Measurements from ENCODE around the gene MPHOSPH10.
A peak's percentile ranks its signal among the peaks of the same experiment; 100 is the strongest.
"Not testable (repeated sequence)": the region's sequence is repeated elsewhere in the genome, so short reads cannot be mapped to it uniquely, and the experiment has no call there.

Gene MPHOSPH10

DNA sequence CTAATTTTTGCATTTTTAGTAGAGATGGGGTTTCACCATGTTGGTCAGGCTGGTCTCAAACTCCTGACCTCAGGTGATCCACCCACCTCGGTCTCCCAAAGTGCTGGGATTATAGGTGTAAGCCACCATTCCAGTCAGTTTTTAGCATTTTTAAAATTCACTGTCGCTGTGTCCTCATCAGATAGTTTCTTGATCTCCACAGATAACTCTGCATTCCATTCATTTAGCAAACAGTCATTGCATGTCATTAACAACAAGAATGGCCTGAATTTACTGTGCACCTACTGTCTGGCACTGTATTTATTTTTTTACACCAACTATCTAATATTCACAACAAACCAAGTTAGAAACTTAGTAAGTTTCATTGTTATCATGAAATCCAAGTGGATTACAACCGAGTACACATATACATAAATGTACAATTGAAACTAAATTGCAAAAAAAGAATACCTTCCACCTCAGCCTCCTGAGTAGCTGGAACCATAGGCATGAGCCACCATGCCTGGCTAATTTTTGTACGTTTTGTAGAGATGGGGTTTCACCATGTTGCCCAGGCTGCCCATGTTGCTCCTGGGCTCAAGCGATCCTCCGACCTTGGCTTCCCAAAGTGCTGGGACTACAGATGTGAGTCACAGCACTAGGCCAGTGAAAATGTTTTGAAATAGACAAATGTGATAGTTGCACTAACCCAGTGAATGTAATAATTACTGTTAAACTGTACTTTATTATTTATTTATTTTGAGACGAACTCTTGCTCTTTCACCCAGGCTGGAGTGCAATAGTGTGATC, 4.7 kb upstream of the MPHOSPH10 start:
- DNase-seq (ENCODE audit: low read depth), result no peak

DNA sequence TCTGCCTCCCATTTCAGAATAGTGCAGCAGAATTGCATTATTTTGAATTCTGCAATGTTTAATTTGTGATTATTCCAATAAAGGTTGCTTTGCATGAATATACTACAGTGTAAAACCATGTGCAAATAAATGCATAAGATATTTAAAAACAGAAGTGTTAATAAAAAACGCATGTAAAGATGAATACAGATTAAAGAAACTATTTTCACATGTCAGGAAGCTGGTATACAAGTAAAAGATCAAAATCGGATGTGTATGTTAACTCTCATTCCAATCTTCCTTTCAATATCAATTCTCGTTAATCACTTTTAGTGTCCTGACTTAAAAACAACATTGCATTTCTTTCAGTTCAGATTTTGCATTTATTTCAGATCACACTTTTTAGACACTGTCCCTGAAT, 3.5 kb upstream of the MPHOSPH10 start:
- no peak for DNase-seq (ENCODE audit: low read depth)

DNA sequence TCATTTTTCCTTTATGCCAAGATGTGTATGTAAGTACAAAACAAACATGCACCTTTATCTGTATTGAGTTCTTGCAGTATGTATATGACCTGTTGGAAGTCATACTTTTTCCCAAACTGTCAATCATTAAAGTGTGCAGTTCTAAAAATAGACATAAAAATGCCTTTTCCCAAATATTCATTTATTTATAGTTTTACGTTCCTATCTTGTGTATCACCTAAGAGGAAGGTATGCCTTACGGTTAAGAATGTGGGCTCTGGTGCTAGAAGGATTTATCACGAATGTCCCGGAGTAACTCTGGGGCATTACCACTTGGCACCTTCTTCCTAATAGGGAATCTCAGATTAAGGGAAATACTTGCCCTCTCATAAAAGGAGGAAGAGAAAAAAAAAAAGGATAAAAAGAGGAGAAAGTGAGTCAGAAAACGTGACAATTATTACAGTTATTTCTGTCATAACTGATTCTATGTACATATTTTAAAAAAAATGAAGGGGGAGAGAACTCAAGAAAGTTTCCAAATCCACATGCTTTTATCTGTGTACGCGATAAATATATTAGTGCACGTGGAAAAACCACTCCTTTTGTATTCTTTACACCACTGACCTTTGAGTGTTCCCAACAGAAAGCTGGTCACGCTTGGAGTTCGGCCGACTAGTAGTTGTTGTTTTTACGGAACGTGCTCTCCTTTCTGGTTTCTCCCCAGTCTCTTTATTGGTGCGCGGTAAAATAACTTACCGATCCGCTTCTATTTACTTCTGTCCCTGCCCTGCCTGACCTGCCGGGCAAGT, 1.1 kb upstream of the MPHOSPH10 start:
- DNase-seq (ENCODE audit: low read depth), result no peak

DNA sequence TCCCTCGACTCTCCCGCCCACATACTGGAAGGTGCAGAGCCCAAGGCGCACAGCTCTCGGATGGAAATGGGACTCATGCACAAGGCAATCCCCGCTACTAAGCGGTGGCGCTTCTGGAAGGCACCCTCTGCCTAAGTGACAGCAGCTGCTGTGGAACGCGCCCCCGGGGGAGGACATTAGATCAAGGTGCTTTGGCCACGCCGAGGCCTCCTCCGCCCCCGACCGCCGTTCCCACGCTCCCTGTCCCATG, 607 bp upstream of the MPHOSPH10 start:
- DNase-seq (ENCODE audit: low read depth), result peak; percentile 17

DNA sequence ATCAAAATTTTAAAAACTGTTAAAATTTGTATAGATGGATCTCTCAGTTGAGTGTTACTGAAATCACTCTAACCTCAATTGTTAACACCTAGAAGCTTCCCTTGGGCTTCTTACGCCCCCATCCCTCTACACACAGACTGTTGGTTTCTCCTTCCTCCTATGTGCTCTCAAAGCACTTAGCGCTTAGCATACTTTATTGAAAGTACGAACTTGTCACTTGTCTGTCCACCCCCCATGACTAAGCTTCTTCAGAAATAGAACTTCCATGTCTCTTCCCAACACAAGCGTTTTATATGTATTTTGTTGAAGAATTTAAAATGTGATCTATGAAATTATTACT, 441 bp downstream of the MPHOSPH10 start:
- no peak for DNase-seq (ENCODE audit: low read depth)

DNA sequence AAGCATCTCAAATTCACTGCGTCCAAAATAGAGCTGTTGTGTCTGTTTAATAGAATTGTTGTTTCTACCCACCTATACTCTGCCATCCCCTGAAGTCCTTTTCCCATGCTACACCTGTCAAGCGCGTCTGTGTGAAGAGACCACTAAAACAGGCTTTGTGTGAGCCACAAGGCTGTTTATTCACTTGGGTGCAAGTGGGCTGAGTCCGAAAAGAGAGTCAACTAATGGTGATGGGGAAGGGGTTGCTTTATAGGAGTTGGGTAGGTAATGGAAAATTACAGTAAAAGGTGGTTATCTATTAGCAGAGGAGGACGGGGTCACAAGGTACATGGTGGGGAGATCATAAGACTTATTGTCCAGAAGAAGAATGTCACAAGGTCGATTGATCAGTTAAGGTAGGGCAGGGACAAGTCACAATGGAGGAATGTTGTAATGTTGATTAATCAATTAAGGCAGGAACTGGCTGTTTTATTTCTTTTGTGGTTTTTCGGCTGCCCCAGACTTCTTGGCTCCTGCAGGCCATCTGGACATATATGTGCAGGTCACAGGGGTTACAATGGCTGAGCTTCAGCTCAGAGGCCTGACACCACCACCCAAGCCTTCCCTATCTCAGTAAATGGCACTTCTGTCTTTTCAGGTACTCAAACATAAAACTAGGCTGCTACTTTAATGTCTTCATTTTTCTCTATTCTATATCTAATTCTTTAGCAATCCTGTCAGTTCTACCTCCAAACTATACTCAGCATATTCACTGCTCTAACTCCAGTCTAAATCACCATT, 1.1 kb downstream of the MPHOSPH10 start:
- not testable (repeated sequence) for DNase-seq (ENCODE audit: low read depth)

DNA sequence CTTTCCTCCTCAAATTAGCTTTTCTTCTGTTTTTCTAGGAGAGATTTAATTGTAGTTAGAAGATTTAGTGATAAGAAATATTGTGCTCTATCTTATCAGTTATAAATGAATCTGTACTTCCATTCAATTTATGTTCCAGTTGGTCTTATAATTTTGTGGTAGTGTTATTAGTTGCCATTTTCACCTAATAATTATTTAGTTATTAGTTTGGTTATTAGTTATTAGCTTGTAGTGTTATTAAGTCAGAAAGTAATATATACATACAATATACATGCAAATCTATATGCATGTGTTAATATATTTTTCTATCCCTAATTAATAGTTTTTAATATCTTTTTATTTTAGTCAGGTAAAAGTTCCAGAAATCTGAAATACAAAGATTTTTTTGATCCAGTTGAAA, 3.2 kb downstream of the MPHOSPH10 start:
- DNase-seq (ENCODE audit: low read depth), result no peak

DNA sequence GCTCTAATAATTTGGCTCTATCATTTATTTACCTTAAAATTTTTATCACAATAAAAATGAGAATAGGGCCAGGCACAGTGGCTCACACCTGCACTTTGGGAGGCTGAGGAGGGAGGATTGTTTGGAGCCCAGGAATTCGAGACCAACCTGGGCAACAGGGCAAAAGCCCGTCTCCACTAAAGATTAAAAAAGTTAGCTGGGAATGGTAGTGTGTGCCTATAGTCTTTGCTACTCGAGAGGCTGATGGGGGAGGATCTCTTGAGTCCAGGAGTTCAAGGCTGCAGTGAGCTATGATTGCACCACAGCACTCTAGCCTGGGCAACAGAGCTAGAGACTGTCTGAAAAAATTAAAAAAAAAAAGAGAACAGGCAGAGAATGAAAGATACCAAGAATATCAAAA, 5.7 kb downstream of the MPHOSPH10 start:
- no peak for DNase-seq (ENCODE audit: low read depth)

DNA sequence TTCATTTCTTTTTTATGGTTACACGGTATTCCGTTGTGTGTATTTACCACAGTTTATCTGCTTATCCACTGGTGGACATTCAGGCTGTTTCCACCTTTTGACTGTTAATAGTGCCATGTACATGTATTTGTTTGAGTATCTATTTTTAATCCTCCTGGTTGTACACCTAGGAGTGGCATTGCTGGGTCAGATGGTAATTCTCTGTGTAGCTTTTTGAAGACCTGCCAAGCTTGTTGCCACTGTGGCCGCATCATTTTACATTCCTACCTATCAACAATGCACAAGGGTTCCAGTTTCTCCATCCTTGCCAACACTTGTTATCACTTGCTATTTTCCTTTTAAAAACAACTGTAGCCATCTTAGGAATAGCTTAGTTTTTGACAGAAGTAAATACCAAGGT, 13.3 kb downstream of the MPHOSPH10 start:
- no peak for DNase-seq (ENCODE audit: low read depth)

DNA sequence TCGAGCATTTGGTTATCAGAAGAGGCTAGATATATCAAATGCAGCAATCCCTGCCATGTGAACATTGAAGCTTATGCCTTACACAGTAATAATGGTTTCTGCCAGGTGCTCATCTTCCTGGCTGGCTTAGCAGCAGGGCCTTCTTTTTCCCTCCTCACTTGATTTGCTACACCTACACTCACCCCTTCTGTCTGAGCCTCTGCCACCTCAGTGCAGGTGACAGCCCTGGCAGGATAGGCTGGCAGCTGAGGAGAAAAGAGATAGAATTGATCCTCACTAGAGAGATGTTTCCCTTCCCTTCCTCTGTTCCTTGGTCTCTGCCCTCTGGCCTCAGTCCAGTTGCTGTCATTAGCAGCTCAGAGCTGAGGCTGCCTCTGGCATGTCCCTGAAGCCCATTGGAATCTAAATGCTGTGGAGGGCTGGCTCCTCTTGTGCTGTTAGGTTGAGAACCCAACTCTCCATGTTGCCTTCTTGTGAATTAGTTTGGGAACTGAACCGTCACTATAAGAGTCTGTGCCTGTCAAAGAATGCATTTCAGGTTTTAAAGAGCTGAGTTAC, 18.2 kb downstream of the MPHOSPH10 start:
- DNase-seq (ENCODE audit: low read depth), result no peak

DNA sequence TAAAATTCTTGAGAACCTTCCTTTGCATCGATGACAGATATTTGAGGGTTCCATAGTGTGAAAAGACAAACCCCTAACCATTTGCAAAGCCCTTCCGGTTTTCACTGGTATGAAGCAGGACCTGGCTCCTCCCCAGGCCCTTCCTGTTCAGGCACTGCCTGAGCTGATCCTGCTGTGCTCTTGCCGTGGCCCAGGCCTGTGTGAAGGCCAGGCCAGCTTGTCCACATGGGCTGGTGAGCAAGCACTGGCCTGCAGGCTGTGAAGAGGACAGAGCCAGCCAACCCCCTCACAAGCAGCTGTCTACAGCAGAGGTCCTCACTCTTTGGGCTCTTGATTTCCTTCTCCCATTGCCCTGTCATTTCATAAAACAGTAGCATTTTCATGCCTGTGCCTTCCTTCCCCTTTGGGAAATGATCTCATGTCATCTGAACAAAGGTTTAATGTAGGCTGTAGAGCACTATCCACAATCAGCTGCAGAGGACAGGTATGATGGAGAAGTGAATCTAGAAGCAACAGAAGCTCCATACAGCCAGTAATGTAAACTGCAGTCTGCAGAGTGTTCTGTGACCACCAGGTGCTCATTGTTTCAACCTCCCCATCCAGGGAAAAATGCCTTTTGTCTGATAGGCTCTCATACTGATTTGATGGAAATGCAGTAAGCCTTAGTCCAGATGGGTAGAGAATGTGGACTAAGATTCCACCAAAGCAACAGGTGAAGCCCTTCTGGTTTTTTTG, 19.8 kb downstream of the MPHOSPH10 start:
- no peak for DNase-seq (ENCODE audit: low read depth)

DNA sequence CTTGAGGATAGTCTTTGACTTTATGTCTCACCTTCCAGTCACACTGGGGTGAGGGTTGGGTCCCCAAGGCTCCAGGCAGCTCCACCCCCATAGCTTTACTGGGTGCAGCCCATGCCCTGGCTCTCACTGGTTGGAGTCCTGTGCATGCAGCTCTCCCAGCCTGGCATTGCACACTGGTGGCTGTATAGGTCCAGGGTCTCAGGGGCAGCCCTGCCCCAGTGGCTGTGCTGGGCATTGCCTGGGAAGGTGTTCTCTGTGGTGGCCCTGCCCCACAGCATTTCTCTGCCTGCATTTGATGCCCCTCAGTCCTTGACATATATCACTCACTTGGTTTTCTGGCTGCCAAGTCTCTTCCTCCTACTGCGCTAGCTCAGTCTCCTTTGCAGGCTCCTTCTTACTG, 21.2 kb downstream of the MPHOSPH10 start:
- DNase-seq (ENCODE audit: low read depth), result no peak

DNA sequence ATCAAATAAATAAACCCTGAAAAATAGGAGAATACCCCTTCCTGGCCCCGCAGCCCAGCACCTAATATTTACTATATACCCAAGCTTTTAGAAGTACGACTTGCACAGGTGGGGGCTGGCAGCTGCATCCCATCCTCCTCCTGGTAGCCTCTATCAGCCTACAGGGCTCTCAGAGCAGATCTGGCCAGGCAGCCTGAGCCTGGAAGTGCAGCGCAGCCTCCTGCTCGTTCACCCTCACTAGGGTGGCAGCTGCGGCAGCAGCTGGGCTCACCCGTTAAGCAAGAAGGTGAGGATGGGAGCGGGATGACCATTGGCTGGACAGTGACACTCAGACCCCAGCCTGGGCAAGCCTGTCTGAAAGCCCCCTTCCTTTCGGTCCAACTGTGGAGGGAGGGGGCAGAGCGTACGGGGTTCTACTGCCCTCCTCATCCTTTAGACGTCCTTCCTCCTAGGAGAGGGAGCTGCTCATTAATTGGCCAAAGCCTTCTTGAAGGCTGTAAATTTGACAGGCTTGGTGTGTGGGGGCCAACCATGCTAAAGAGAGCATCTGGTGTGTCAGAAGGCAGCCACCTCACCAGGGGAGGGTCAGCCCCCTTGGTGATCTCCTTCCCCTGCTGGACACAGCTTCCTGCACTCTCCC, 23.3 kb downstream of the MPHOSPH10 start:
- no peak for DNase-seq (ENCODE audit: low read depth)

DNA sequence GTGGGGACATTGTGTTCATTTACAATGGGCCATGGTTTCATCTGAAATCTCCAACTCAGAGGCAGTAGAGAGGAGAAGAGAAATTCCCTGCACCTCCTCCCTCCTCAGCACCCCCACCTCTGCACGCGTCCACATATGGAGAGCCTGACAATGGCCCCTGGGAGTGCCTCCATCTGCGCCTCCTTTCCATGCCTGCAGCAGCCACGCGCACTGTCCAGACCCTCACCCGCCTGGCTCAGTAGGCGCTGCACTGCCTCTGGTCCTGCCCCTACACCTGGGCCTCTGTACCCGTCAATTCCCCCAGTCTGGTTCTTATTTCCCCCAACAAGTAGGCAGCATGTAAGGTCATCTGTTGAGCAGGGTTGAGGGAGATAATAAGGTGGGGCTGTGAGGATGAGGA, 23.8 kb downstream of the MPHOSPH10 start:
- DNase-seq (ENCODE audit: low read depth), result no peak

DNA sequence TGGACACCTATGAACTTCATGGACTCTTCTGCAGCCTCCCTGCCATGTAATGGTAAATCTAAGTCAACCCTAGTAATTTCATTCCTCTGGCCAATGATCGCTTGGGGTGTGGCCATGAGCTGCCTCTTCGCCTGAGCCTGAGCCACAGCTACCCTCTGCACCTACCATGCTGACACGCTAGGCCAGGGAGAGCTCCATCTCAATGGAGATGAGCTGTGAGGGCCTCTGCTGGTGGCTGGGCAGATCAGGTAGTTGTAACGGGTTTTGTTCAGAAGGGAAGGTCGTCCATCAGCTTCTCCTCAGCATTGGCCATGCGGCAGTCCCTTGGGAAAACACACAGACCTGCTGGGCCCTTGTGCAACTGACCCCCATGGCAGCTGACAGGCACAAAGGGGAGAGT, 24.4 kb downstream of the MPHOSPH10 start:
- no peak for DNase-seq (ENCODE audit: low read depth)

DNA sequence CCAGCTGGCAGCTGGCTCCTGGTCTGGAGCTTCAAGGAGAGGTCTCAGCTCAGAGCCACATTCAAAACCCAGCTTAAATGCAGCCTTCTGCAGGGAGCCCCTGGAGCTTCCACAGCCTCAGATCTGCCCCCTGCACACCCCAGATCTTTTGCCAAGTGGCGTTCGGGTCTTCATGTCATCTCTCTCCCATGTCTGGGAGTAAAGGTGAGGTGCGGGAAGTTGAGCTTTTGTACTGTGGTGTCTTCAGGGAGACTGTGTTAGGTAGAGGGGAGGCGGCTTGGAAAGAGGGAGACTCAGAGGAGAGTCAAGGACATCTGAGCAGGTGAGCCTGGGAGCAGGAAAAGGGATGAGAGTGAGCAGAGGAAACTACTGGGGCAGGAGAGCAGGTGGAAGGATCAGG, 25.4 kb downstream of the MPHOSPH10 start:
- no peak for DNase-seq (ENCODE audit: low read depth)

DNA sequence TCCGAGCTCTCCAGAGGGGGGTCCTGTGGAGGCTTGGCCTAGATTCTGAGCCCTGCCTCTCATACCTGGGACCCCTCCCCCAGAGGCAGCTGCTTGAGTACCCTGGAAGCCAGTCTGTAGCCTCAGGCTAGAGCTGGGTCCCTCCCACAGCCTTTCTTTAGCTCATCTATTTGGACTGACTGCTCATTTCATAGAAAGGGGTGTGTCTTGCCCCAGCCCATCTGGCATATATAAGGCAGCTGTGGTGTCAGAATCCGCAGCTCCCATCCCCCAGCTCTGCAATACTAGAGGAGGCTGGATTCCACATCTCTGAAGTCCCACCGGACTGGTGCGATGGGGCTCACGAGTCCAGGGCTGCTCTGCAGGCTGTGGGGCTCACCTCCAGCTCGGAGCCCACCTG, 26.1 kb downstream of the MPHOSPH10 start:
- DNase-seq (ENCODE audit: low read depth), result no peak

DNA sequence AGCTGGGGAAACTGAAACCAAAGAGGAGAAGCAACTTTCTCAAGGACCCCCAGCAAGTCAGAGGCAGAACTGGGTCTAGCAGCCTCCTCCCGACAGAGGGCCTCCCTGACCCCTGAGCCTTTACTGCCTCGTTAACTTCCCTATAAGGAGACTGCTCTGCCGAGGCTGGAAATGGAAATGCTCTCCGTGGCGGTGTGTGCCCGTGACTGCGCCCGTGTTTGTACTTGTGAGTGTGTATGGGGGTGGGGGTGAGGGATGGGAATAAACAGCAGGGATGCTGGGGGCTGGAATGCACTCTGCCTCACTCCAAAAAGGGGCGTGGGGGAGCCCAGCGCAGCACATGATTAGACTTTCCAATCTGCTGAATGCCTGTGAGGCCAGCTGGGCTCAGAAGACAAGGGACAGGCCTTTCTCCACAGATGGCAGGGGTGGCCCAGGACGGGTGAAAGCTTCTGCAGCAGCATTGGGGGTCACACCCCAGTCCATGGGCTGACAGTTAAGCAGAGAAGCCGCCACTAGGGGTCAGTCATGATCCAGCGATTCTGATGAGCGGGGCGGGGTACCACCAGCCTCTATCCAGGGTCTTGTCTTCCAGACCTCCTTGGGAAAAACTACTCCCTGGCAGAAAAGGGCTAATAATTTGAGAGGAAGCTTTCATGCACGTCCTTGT, 26.8 kb downstream of the MPHOSPH10 start:
- no peak for DNase-seq (ENCODE audit: low read depth)

DNA sequence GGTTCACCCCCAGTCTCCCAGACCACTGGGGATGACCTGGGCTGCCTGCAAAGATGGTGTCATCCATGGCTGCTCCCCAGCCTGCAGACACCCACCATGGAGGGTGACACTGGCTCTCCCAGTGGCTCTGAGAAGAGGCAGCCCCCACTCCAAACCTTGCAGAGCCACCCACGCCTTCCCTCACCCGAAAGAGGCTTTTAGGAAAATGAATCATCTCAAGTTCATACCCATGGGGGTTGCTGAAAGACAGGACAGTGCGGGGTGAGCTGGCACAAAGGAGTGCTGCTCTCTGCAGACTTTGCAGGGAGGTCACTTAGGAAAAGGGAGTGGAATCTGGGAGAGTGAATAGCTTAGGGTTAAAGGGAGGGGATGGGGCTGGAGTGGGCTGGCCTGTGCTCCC, 36.4 kb downstream of the MPHOSPH10 start:
- no peak for DNase-seq (ENCODE audit: low read depth)

DNA sequence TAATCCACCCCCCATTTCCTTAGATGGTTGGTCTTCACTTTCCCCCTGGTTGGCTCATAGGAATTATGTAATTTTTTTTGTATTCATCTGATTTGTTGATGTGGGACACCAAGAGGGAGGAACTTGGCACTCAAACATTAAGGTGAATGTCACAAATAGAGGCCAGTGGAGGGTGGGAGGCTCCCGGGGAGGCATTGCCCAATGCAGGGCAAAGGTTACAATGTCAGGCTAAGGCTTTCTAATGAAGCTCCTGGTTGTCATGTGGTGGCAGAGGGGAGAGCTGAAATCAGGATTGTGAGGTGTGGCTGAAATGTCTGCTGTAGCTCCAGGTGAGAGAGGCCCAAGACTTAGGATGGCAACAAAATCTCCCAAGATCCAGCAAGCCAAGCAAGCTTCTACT, 42.7 kb downstream of the MPHOSPH10 start:
- no peak for DNase-seq (ENCODE audit: low read depth)

DNA sequence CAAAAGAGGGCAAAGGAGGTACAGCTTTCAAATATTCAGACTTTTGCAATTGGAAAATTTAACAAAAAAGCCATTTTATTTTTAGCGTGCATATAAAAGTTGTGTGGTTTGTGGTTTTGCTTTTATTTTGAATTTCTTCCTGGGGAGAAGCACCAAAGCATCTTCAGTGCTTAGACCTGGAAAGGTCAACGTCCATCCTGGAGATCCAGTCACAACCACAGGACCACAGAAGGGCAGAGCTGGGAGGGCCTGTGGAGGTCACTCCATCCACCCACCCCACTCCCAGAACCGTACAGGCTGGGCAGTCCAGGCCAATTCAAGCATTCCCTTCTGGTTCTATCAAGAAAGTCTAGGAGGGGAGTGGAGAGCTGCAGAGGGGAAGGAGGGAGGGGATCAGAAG, 43.8 kb downstream of the MPHOSPH10 start:
- DNase-seq (ENCODE audit: low read depth), result no peak

All from stromal cell of bone marrow (primary cell).